ENCODE results near the gene APOH.

DNA sequence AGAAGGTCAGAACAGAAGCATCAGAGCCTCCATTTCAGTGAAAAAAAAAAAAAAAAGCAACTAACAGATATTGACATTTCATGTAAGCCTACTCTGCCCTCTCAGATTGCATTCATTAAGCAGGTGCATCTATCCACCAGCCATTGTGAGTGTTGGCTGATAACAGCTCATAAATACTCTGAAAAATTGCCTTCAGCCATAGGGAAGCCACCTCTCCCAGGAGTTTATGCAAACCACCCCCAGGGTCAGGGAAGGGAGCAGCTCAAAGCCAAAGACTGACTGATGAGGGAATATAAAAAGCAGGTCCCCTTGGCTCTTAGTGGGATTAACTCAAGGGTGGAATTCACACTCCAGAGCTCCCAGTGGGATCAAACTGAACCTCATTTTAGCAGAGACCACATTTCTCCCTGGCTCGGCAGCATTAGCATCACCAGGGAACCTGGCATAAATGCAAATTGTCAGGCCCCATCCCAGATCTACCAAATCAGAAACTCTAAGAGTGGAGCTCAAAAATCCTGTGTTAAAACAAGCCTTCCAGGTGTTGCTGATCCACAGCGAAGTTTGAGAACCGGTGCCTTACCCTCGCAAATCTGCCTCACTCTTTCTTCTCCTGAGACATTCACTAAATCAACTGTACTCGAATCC lies 14.2 kb downstream of the APOH start:
- TF ChIP-seq, protein P1, sequence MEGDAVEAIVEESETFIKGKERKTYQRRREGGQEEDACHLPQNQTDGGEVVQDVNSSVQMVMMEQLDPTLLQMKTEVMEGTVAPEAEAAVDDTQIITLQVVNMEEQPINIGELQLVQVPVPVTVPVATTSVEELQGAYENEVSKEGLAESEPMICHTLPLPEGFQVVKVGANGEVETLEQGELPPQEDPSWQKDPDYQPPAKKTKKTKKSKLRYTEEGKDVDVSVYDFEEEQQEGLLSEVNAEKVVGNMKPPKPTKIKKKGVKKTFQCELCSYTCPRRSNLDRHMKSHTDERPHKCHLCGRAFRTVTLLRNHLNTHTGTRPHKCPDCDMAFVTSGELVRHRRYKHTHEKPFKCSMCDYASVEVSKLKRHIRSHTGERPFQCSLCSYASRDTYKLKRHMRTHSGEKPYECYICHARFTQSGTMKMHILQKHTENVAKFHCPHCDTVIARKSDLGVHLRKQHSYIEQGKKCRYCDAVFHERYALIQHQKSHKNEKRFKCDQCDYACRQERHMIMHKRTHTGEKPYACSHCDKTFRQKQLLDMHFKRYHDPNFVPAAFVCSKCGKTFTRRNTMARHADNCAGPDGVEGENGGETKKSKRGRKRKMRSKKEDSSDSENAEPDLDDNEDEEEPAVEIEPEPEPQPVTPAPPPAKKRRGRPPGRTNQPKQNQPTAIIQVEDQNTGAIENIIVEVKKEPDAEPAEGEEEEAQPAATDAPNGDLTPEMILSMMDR (IDR thresholded peaks at IDR 0.05) = no peak
- no peak for TF ChIP-seq POLR2A (IDR thresholded peaks at IDR 0.05)
